NCI-H128 (cell line): Measurements from ENCODE around the gene ITK.
"Not testable (repeated sequence)": the region's sequence is repeated elsewhere in the genome, so short reads cannot be mapped to it uniquely, and the experiment has no call there.

Experiments
- DNase-seq: peaks from one replicate; lab custom pipeline; 2025; ENCODE audit not compliant: unreplicated experiment; lab: John Stamatoyannopoulos, UW

The ITK gene

GRCh38 chr5:157167214-157167621, 13.4 kb upstream of the ITK start:
- DNase-seq, result no peak

- DNase-seq, result no peak
Observed at GRCh38 chr5:157168286-157168685, 12.4 kb upstream of the ITK start.

GRCh38 chr5:157172403-157172802, 8.2 kb upstream of the ITK start:
- DNase-seq, result no peak

- no peak for DNase-seq
Observed at GRCh38 chr5:157175071-157175612, 5.5 kb upstream of the ITK start.

- DNase-seq, result no peak
Observed at GRCh38 chr5:157177953-157178352, 2.7 kb upstream of the ITK start.

- no peak for DNase-seq
Observed at GRCh38 chr5:157178966-157179365, 1.7 kb upstream of the ITK start.

- DNase-seq, result no peak
Observed at GRCh38 chr5:157182143-157182757, 1.6 kb downstream of the ITK start.

- DNase-seq, result no peak
Observed at GRCh38 chr5:157184117-157184670, 3.6 kb downstream of the ITK start.

- DNase-seq, result not testable (repeated sequence)
Observed at GRCh38 chr5:157185122-157185521, 4.5 kb downstream of the ITK start.

- no peak for DNase-seq
Observed at GRCh38 chr5:157186309-157187045, 5.8 kb downstream of the ITK start.

GRCh38 chr5:157187046-157187754, 6.6 kb downstream of the ITK start:
- DNase-seq, result no peak

GRCh38 chr5:157188270-157188669, 7.6 kb downstream of the ITK start:
- DNase-seq, result no peak

- no peak for DNase-seq
Observed at GRCh38 chr5:157189223-157189622, 8.6 kb downstream of the ITK start.

GRCh38 chr5:157193699-157194424, 13.2 kb downstream of the ITK start:
- DNase-seq, result no peak

GRCh38 chr5:157196045-157196444, 15.4 kb downstream of the ITK start:
- no peak for DNase-seq

GRCh38 chr5:157197086-157197485, 16.4 kb downstream of the ITK start:
- no peak for DNase-seq

GRCh38 chr5:157198277-157198986, 17.8 kb downstream of the ITK start:
- no peak for DNase-seq

- no peak for DNase-seq
Observed at GRCh38 chr5:157201857-157202256, 21.2 kb downstream of the ITK start.

- DNase-seq, result no peak
Observed at GRCh38 chr5:157203417-157203816, 22.8 kb downstream of the ITK start.

- DNase-seq, result no peak
Observed at GRCh38 chr5:157204765-157205164, 24.1 kb downstream of the ITK start.
